Panc1 (cell line): ENCODE results near the gene PCDHGA6.

Experiments used
- POLR2AphosphoS5 ChIP-seq: IDR thresholded peaks from 2 replicates; pipeline ENCODE4 v1.6.1; 2012; ENCODE audit warnings: mild to moderate bottlenecking, low read depth, low read length, moderate library complexity
- SIN3A ChIP-seq: IDR thresholded peaks from 2 replicates; pipeline ENCODE4 v1.6.1; 2012; ENCODE audit warnings: low read depth, mild to moderate bottlenecking, low read length, moderate library complexity, borderline replicate concordance; ENCODE audit not compliant: insufficient read depth
- TCF7L2 ChIP-seq: IDR thresholded peaks from 2 replicates; pipeline ENCODE4 v1.6.1; 2011; ENCODE audit warnings: mild to moderate bottlenecking, low read depth, low read length, inconsistent platforms
- TF ChIP-seq, protein P1 (sequence below): fragments of 450-650 bp; IDR thresholded peaks from 2 replicates; pipeline ENCODE4 v1.5.1; 2017; ENCODE audit warnings: mild to moderate bottlenecking
- TF ChIP-seq, protein P2 (sequence below), 2 experiments: IDR thresholded peaks; 2 replicates each; pipeline ENCODE4 v1.6.1; 2011 to 2012; ENCODE audit warnings: low read depth in 2 of 2, control low read depth in 1 of 2, low read length in 1 of 2, mild to moderate bottlenecking in 1 of 2, moderate library complexity in 1 of 2; ENCODE audit not compliant: insufficient read depth in 1 of 2

DNA sequence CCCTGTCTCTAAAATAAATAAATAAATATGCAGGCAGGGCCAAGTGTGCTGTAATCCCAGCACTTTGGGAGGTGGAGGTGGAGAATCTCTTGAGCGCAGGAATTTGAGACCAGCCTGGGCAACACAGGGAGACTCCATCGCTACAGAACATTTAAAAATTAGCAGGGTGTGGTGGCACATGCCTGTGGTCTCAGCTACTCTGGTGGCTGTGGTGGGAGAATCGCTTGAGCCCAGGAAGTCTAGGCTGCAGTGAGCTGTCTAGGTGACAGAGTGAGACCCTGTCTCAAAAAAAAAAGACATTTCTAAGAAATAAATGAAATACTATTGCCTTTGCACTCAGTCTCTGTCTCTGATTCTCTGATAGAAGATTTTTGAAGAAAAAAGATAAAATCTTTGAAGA lies 37.9 kb downstream of the PCDHGA6 start:
- TF ChIP-seq, protein P1, sequence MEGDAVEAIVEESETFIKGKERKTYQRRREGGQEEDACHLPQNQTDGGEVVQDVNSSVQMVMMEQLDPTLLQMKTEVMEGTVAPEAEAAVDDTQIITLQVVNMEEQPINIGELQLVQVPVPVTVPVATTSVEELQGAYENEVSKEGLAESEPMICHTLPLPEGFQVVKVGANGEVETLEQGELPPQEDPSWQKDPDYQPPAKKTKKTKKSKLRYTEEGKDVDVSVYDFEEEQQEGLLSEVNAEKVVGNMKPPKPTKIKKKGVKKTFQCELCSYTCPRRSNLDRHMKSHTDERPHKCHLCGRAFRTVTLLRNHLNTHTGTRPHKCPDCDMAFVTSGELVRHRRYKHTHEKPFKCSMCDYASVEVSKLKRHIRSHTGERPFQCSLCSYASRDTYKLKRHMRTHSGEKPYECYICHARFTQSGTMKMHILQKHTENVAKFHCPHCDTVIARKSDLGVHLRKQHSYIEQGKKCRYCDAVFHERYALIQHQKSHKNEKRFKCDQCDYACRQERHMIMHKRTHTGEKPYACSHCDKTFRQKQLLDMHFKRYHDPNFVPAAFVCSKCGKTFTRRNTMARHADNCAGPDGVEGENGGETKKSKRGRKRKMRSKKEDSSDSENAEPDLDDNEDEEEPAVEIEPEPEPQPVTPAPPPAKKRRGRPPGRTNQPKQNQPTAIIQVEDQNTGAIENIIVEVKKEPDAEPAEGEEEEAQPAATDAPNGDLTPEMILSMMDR: no peak
- TF ChIP-seq POLR2AphosphoS5 (no peak), TCF7L2 (no peak), SIN3A (no peak)
- TF ChIP-seq, protein P2, sequence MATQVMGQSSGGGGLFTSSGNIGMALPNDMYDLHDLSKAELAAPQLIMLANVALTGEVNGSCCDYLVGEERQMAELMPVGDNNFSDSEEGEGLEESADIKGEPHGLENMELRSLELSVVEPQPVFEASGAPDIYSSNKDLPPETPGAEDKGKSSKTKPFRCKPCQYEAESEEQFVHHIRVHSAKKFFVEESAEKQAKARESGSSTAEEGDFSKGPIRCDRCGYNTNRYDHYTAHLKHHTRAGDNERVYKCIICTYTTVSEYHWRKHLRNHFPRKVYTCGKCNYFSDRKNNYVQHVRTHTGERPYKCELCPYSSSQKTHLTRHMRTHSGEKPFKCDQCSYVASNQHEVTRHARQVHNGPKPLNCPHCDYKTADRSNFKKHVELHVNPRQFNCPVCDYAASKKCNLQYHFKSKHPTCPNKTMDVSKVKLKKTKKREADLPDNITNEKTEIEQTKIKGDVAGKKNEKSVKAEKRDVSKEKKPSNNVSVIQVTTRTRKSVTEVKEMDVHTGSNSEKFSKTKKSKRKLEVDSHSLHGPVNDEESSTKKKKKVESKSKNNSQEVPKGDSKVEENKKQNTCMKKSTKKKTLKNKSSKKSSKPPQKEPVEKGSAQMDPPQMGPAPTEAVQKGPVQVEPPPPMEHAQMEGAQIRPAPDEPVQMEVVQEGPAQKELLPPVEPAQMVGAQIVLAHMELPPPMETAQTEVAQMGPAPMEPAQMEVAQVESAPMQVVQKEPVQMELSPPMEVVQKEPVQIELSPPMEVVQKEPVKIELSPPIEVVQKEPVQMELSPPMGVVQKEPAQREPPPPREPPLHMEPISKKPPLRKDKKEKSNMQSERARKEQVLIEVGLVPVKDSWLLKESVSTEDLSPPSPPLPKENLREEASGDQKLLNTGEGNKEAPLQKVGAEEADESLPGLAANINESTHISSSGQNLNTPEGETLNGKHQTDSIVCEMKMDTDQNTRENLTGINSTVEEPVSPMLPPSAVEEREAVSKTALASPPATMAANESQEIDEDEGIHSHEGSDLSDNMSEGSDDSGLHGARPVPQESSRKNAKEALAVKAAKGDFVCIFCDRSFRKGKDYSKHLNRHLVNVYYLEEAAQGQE (IDR thresholded peaks at IDR 0.05; ENCODE audit: insufficient read depth in 1 of 2, low read depth in 2 of 2, low read length in 1 of 2): no peak
